H1 (cell line): Measurements from ENCODE around the gene PDZD8. TPM values are rescaled to one million over a fixed set of nuclear protein-coding genes. Genes with fewer than 3 reads are reported as not detected.

Experiments used
- CTCF ChIA-PET: fragments of 300-600 bp; sonication (Branson Sonifier 250); formaldehyde crosslinking; loops from one replicate; lab custom pipeline; 2021; ENCODE audit not compliant: partially characterized antibody; lab: Charles Lee
- POLR2A ChIA-PET: fragments of 300-600 bp; sonication (Branson Sonifier 250); formaldehyde crosslinking; loops from one replicate; lab custom pipeline; 2021; ENCODE audit warnings: inconsistent platforms; ENCODE audit not compliant: partially characterized antibody; lab: Charles Lee
- DNase-seq, 2 experiments: peaks; one replicate each; pipeline versions ENCODE4 v3.0.0 to v3.0.0-alpha.2; 2010 to 2022; ENCODE audit warnings: low spot score in 2 of 2, low read depth in 1 of 2, mixed read lengths in 1 of 2
- FAIRE-seq: peaks from 2 replicates; lab custom pipeline; 2011; peaks lifted over from hg19 to GRCh38; lab: Jason Lieb, UNC
- H2AFZ ChIP-seq: 2 replicates; pipeline ENCODE4 v1.8.1; 2012; ENCODE audit warnings: low read length, inconsistent platforms
- H2AK5ac ChIP-seq: 2 replicates; pipeline ENCODE4 v1.6.1; 2013; ENCODE audit warnings: low read depth, low read length
- H2BK120ac ChIP-seq: replicated peaks from 2 replicates; pipeline ENCODE3; 2013; ENCODE audit warnings: low read depth, low read length, inconsistent platforms
- H2BK12ac ChIP-seq: 2 replicates; pipeline ENCODE4 v1.6.1; 2013; ENCODE audit warnings: low read depth, low read length
- H2BK15ac ChIP-seq: 2 replicates; pipeline ENCODE4 v1.6.1; 2013; ENCODE audit warnings: low read length
- H2BK20ac ChIP-seq: 2 replicates; pipeline ENCODE4 v1.6.1; 2013; ENCODE audit warnings: low read length
- H2BK5ac ChIP-seq: 2 replicates; pipeline ENCODE4 v1.6.1; 2013; ENCODE audit warnings: low read depth, low read length
- H3K14ac ChIP-seq: 2 replicates; pipeline ENCODE4 v1.6.1; 2013; ENCODE audit warnings: inconsistent platforms; ENCODE audit not compliant: insufficient read length
- H3K18ac ChIP-seq: 2 replicates; pipeline ENCODE4 v1.6.1; 2013; ENCODE audit warnings: low read length; ENCODE audit errors: extremely low read depth
- H3K23ac ChIP-seq: 2 replicates; pipeline ENCODE4 v1.6.1; 2013; ENCODE audit warnings: inconsistent platforms; ENCODE audit not compliant: insufficient read length
- H3K23me2 ChIP-seq: 2 replicates; pipeline ENCODE4 v1.6.1; 2013; ENCODE audit warnings: low read depth, low read length
- H3K27ac ChIP-seq: 2 replicates; pipeline ENCODE4 v1.6.1; 2011; ENCODE audit warnings: low read depth, low read length, inconsistent platforms
- H3K27me3 ChIP-seq, 4 experiments: replicated peaks in 1 of 4; 1 replicate in 1 of 4; 2 replicates in 3 of 4; pipeline versions ENCODE4 v1.6.1 to v1.8.1; 2011 to 2013; ENCODE audit warnings: low read length in 3 of 4, mild to moderate bottlenecking in 3 of 4, inconsistent platforms in 2 of 4, mixed read lengths in 2 of 4, moderate library complexity in 1 of 4; ENCODE audit not compliant: control insufficient read depth in 3 of 4, insufficient read depth in 3 of 4; ENCODE audit errors: extremely low read depth in 1 of 4
- H3K36me3 ChIP-seq, 4 experiments: 2 replicates each; pipeline versions ENCODE4 v1.6.1 to v1.8.1; 2011 to 2013; ENCODE audit warnings: mild to moderate bottlenecking in 4 of 4, low read length in 3 of 4, moderate library complexity in 2 of 4, control low read depth in 1 of 4, inconsistent platforms in 1 of 4; ENCODE audit not compliant: insufficient read depth in 4 of 4, control insufficient read depth in 2 of 4
- H3K4ac ChIP-seq: replicated peaks from 2 replicates; pipeline ENCODE3; 2013; ENCODE audit warnings: low read length, low read depth, mixed read lengths, inconsistent platforms; ENCODE audit not compliant: insufficient read length
- H3K4me1 ChIP-seq, 4 experiments: replicated peaks in 1 of 4; 1 replicate in 1 of 4; 2 replicates in 3 of 4; pipeline versions ENCODE4 v1.6.1 to v1.8.1; 2011 to 2013; ENCODE audit warnings: low read length in 3 of 4, inconsistent platforms in 2 of 4, mixed read lengths in 1 of 4; ENCODE audit not compliant: insufficient read depth in 4 of 4, control insufficient read depth in 3 of 4
- H3K4me2 ChIP-seq, 2 experiments: 2 replicates each; pipeline versions ENCODE4 v1.6.1 to v1.8.1; 2011 to 2013; ENCODE audit warnings: low read depth in 2 of 2, low read length in 2 of 2, control low read depth in 1 of 2, inconsistent platforms in 1 of 2, mild to moderate bottlenecking in 1 of 2; ENCODE audit not compliant: insufficient read depth in 1 of 2
- H3K4me3 ChIP-seq, 4 experiments: fragments of 200-600, 300-600 bp in 1 of 4; sonication (generic), shearing (Covaris generic), sonication (Bioruptor Twin) in 1 of 4; 2 replicates each; pipeline versions ENCODE4 v1.5.1 to v1.8.1; 2011 to 2016; ENCODE audit warnings: low read length in 4 of 4, low read depth in 3 of 4, control low read depth in 2 of 4, inconsistent platforms in 2 of 4, mild to moderate bottlenecking in 2 of 4, mixed read lengths in 1 of 4, moderate library complexity in 1 of 4; ENCODE audit not compliant: insufficient read depth in 2 of 4; ENCODE audit errors: extremely low read depth in 1 of 4
- H3K56ac ChIP-seq: replicated peaks from 2 replicates; pipeline ENCODE3; 2013; ENCODE audit warnings: low read depth, mild to moderate bottlenecking, mixed read lengths, low read length, inconsistent platforms; ENCODE audit not compliant: insufficient read length
- H3K79me1 ChIP-seq: 2 replicates; pipeline ENCODE4 v1.6.1; 2013; ENCODE audit warnings: low read depth, low read length, control low read depth
- H3K79me2 ChIP-seq, 2 experiments: 2 replicates each; pipeline versions ENCODE4 v1.6.1 to v1.8.1; 2012 to 2013; ENCODE audit warnings: low read length in 2 of 2, mild to moderate bottlenecking in 2 of 2, inconsistent platforms in 1 of 2; ENCODE audit not compliant: insufficient read depth in 2 of 2, control insufficient read depth in 1 of 2
- H3K9ac ChIP-seq, 4 experiments: replicated peaks in 1 of 4; 1 replicate in 1 of 4; 2 replicates in 3 of 4; pipeline versions ENCODE4 v1.6.1 to v1.8.1; 2011 to 2013; ENCODE audit warnings: low read depth in 3 of 4, low read length in 3 of 4, control low read depth in 2 of 4, mild to moderate bottlenecking in 2 of 4, moderate library complexity in 2 of 4, inconsistent platforms in 1 of 4; ENCODE audit errors: extremely low read depth in 1 of 4
- H3K9me3 ChIP-seq, 2 experiments: 2 replicates each; pipeline versions ENCODE4 v1.6.1 to v1.8.1; 2012 to 2013; ENCODE audit warnings: mild to moderate bottlenecking in 2 of 2, moderate library complexity in 2 of 2, control low read depth in 1 of 2, inconsistent platforms in 1 of 2, low read depth in 1 of 2, low read length in 1 of 2, mixed read lengths in 1 of 2; ENCODE audit not compliant: insufficient read depth in 2 of 2
- H4K20me1 ChIP-seq, 2 experiments: replicated peaks in 1 of 2; 2 replicates each; pipeline versions ENCODE3 to v1.8.1; 2011 to 2013; ENCODE audit warnings: inconsistent platforms in 2 of 2, low read length in 2 of 2, mild to moderate bottlenecking in 1 of 2; ENCODE audit not compliant: insufficient read depth in 2 of 2, control insufficient read depth in 1 of 2
- H4K5ac ChIP-seq: 2 replicates; pipeline ENCODE4 v1.6.1; 2013; ENCODE audit warnings: low read length, low read depth, mixed read lengths, inconsistent platforms; ENCODE audit not compliant: insufficient read length
- H4K8ac ChIP-seq: 2 replicates; pipeline ENCODE4 v1.8.0; 2013; ENCODE audit warnings: mild to moderate bottlenecking, moderate library complexity, low read length, inconsistent platforms; ENCODE audit not compliant: insufficient read depth; ENCODE audit errors: extremely low read depth
- H4K91ac ChIP-seq: replicated peaks from 2 replicates; pipeline ENCODE3; 2013; ENCODE audit warnings: low read length, mixed read lengths, inconsistent platforms; ENCODE audit not compliant: insufficient read length
- CTCF ChIP-seq, 3 experiments: IDR thresholded peaks; 1 replicate in 2 of 3; 2 replicates in 1 of 3; pipeline versions ENCODE4 v1.5.1 to v1.6.1; 2011; ENCODE audit warnings: low read length in 3 of 3, mild to moderate bottlenecking in 3 of 3, inconsistent platforms in 2 of 3, low read depth in 1 of 3, moderate library complexity in 1 of 3; ENCODE audit not compliant: insufficient read depth in 1 of 3; ENCODE audit errors: control extremely low read depth in 1 of 3
- HDAC2 ChIP-seq, 2 experiments: fragments of 300-600 bp in 1 of 2; sonication (generic) in 1 of 2; IDR thresholded peaks; 2 replicates each; pipeline ENCODE4 v1.6.1; 2011 to 2012; ENCODE audit warnings: low read depth in 2 of 2, low read length in 2 of 2, mild to moderate bottlenecking in 2 of 2, moderate library complexity in 2 of 2, borderline replicate concordance in 1 of 2, inconsistent platforms in 1 of 2
- JUND ChIP-seq: IDR thresholded peaks from 2 replicates; pipeline ENCODE4 v1.6.1; 2011; ENCODE audit warnings: mild to moderate bottlenecking, improper control_type of control experiment, low read length
- KDM4A ChIP-seq: IDR thresholded peaks from one replicate; pipeline ENCODE4 v1.7.1; 2012; ENCODE audit warnings: low read depth, mild to moderate bottlenecking, moderate library complexity, low read length, inconsistent platforms; ENCODE audit not compliant: severe bottlenecking
- MAX ChIP-seq: IDR thresholded peaks from 2 replicates; pipeline ENCODE4 v1.6.1; 2012; ENCODE audit warnings: inconsistent platforms
- NRF1 ChIP-seq: IDR thresholded peaks from 2 replicates; pipeline ENCODE4 v1.6.1; 2011; ENCODE audit warnings: mild to moderate bottlenecking, low read depth, low read length, improper control_type of control experiment
- SRF ChIP-seq: IDR thresholded peaks from 2 replicates; pipeline ENCODE4 v1.6.1; 2011; ENCODE audit warnings: mild to moderate bottlenecking, low read depth, low read length, moderate library complexity
- SUZ12 ChIP-seq: fragments of 200-600 bp; sonication (generic); IDR thresholded peaks from 2 replicates; pipeline ENCODE4 v1.6.1; 2012; ENCODE audit warnings: mild to moderate bottlenecking, inconsistent platforms, low read length, moderate library complexity, mixed read lengths
- WGBS, 2 experiments: shearing (Covaris generic) in 1 of 2; methylation state at CpG; one replicate each; pipeline versions ENCODE4 v1.1.6 to v1.1.7; 2013 to 2015; ENCODE audit warnings: low lambda C conversion rate in 2 of 2, mixed read lengths in 2 of 2, inconsistent platforms in 1 of 2, low coverage in 1 of 2, missing lambda C conversion rate in 1 of 2; ENCODE audit not compliant: insufficient replicate concordance in 2 of 2, insufficient coverage in 1 of 2, insufficient read length in 1 of 2; ENCODE audit errors: extremely low coverage in 1 of 2, missing lambda C conversion rate in 1 of 2; 5-methylcytosine and 5-hydroxymethylcytosine counted together
- polyA plus RNA-seq, 7 experiments: library from polyadenylated mRNA; depleted of rRNA in 3 of 7; stranded (reverse) in 5 of 7; unstranded in 2 of 7; fragments of >200 nt in 5 of 7; fragments of 200-250 nt in 2 of 7; gene quantifications; 1 replicate in 5 of 7; 2 replicates in 1 of 7; 4 replicates in 1 of 7; pipeline versions ENCODE4 v1.2.1 to v1.2.3, GENCODE V29; 2011 to 2013; ENCODE audit warnings: missing spikeins in 2 of 7, mixed read lengths in 2 of 7
- total RNA-seq: library from RNA; stranded (reverse); fragmentation: NEBNext Ultra II Directional; extraction: Animal tissue kit (Norgen Biotek cat#: 25700); gene quantifications from 2 replicates; pipeline ENCODE4 v1.2.1, GENCODE V29; 2021

Gene PDZD8
- total and polyA plus RNA-seq, 2 of the 8 experiments (the other 6 are each of a cell fraction or from before 2014, with no cell fraction given) = 10.9 to 50.1 TPM

GRCh38 chr10:117410557-117410956, 35.3 kb upstream of the PDZD8 start:
- Histone ChIP-seq H3K4me3 (no peak overlapping the region), H3K9me3 (no peaks in the 10 kb centered on the region), H3K79me2 (no peaks in the 10 kb centered on the region), H2AFZ (no peak overlapping the region), H3K56ac (no peak overlapping the region), H3K23me2 (no peaks in the 10 kb centered on the region), H3K4me2 (no peak overlapping the region), H2BK12ac (no peak overlapping the region), H3K27me3 (no peaks in the 10 kb centered on the region), H2BK20ac (no peak overlapping the region), H3K18ac (no peak overlapping the region), H3K14ac (no peak overlapping the region), H2BK5ac (no peak overlapping the region), H3K4ac (no peak overlapping the region), H4K5ac (no peak overlapping the region), H3K79me1 (no peaks in the 10 kb centered on the region), H4K20me1 (no peaks in the 10 kb centered on the region), H3K36me3 (no peaks in the 10 kb centered on the region; a peak in 1 of 8 replicates), H3K23ac (no peak overlapping the region), H4K8ac (no peak overlapping the region), H2BK120ac (no peak overlapping the region), H2AK5ac (no peak overlapping the region), H3K4me1 (peaks cover 0 to 3% (median 0%) of the 10 kb centered on the region in 4 experiments; a peak in 2 of 7 replicates), H3K9ac (no peak overlapping the region), H4K91ac (no peak overlapping the region), H2BK15ac (no peak overlapping the region), H3K27ac (no peak overlapping the region)
- no peak for TF ChIP-seq KDM4A
- no peak for TF ChIP-seq NRF1
- TF ChIP-seq SUZ12 = no peak
- TF ChIP-seq HDAC2 (IDR thresholded peaks at IDR 0.05; ENCODE audit: borderline replicate concordance in 1 of 2, low read depth in 2 of 2, low read length in 2 of 2) = no peak
- TF ChIP-seq SRF = no peak
- TF ChIP-seq JUND = no peak
- TF ChIP-seq MAX = no peak
- no peak for TF ChIP-seq CTCF (IDR thresholded peaks at IDR 0.05; ENCODE audit: control extremely low read depth in 1 of 3, insufficient read depth in 1 of 3, low read depth in 1 of 3, low read length in 3 of 3)
- ChIA-PET POLR2A (no interaction called here), CTCF (interaction anchor here (1.4 to 2.6 kb wide), 3 partner anchors 32 to 184 kb away, joined by 3 to 7 read pairs (median 4); no protein-coding TSS in a partner anchor)
- DNase-seq = no peak
- FAIRE-seq = no peak
- 85% methylated on average over 4 of the region's 4 CpGs; no CpG with 5 or more reads in 1 of the 2 experiments for WGBS, 2 experiments
